Measurements from ENCODE around the gene DNAJC5.
"Not testable (repeated sequence)": the region's sequence is repeated elsewhere in the genome, so short reads cannot be mapped to it uniquely, and the experiment has no call there.

DNAJC5 gene

DNA sequence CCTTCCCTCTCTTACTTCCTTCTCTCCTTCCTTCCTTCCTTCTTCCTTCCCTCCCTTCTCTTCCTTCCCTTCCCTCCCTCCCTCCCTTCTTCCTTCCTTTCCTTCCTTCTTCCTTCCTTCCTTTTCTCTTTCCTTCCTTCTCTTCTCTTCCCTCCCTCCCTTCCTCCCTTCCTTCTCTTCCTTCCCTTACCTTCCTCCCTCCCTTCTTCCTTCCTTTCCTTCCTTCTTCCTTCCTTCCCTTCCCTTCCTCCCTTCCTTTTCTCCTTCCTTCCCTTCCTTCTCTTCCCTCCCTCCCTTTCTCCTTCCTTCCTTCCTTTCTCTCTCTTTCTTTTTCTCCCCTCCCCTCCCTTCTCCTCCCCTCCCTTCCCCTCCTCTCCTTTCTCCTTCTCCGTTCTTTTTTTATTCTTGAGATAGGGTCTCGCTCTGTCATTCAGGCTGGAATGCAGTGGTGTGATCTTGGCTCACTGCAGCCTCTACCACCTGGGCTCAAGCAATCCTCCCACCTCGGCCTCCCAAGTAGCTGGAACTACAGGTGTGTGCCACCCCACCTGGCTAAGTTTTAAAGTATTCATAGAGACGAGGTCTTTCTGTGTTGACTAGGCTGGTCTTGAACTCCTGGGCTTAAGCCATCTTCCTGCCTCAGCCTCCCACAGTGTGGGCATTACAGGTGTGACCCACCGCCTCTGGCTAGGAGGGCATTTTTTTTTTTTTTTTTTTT is 75.9 kb downstream of the DNAJC5 start:
- Histone ChIP-seq H4K20me1 (ENCODE audit: insufficient read depth) (no peaks in the 10 kb centered on the region), H2AFZ (ENCODE audit: low read depth) (no peak overlapping the region), H3K4me1 (ENCODE audit: low read depth, poor library complexity, severe bottlenecking) (peaks cover 22% of the 10 kb centered on the region), H3K4me2 (no peak overlapping the region), H3K9ac (no peak overlapping the region), H3K27me3 (ENCODE audit: insufficient read depth, low read depth) (peaks cover 11% of the 10 kb centered on the region; the same call in 1 of the 2 replicates), H3K4me3 (IDR thresholded peaks at IDR 0.05; ENCODE audit: insufficient read depth, low read depth, low read length) (no peak overlapping the region), H3K36me3 (ENCODE audit: insufficient read depth) (no peaks in the 10 kb centered on the region), H3K79me2 (ENCODE audit: insufficient read depth, low read depth) (peaks cover 15% of the 10 kb centered on the region), H3K27ac (no peak overlapping the region)
- TF ChIP-seq, protein P1, sequence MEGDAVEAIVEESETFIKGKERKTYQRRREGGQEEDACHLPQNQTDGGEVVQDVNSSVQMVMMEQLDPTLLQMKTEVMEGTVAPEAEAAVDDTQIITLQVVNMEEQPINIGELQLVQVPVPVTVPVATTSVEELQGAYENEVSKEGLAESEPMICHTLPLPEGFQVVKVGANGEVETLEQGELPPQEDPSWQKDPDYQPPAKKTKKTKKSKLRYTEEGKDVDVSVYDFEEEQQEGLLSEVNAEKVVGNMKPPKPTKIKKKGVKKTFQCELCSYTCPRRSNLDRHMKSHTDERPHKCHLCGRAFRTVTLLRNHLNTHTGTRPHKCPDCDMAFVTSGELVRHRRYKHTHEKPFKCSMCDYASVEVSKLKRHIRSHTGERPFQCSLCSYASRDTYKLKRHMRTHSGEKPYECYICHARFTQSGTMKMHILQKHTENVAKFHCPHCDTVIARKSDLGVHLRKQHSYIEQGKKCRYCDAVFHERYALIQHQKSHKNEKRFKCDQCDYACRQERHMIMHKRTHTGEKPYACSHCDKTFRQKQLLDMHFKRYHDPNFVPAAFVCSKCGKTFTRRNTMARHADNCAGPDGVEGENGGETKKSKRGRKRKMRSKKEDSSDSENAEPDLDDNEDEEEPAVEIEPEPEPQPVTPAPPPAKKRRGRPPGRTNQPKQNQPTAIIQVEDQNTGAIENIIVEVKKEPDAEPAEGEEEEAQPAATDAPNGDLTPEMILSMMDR (conservative IDR thresholded peaks at IDR 0.05; ENCODE audit: low read depth, low read length) = no peak

DNA sequence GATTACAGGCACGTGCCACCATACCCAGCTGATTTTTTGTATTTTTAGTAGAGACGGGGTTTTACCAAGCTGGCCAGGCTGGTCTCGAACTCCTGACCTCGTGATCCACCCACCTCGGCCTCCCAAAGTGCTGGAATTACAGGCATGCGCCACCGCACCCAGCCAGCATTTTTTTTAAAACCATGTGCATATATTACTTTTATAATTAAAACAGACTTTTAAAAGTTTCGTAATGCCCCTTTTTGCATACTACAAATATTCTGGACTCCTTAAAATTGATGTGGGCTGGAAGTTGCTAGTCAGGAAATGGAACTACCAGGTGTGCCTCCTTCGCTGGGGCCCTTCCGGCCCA is 77.0 kb downstream of the DNAJC5 start:
- H3K79me2 ChIP-seq (ENCODE audit: insufficient read depth, low read depth) = peaks cover 15% of the 10 kb centered on the region
- peaks cover 22% of the 10 kb centered on the region for H3K4me1 ChIP-seq (ENCODE audit: low read depth, poor library complexity, severe bottlenecking)
- H4K20me1 ChIP-seq (ENCODE audit: insufficient read depth); H3K9ac ChIP-seq; H3K4me2 ChIP-seq; H3K27ac ChIP-seq; H2AFZ ChIP-seq (ENCODE audit: low read depth); H3K4me3 ChIP-seq (IDR thresholded peaks at IDR 0.05; ENCODE audit: insufficient read depth, low read depth, low read length); H3K36me3 ChIP-seq (ENCODE audit: insufficient read depth): not testable (repeated sequence)
- H3K27me3 ChIP-seq (ENCODE audit: insufficient read depth, low read depth) = peaks cover 11% of the 10 kb centered on the region; the same call in 1 of the 2 replicates

DNA sequence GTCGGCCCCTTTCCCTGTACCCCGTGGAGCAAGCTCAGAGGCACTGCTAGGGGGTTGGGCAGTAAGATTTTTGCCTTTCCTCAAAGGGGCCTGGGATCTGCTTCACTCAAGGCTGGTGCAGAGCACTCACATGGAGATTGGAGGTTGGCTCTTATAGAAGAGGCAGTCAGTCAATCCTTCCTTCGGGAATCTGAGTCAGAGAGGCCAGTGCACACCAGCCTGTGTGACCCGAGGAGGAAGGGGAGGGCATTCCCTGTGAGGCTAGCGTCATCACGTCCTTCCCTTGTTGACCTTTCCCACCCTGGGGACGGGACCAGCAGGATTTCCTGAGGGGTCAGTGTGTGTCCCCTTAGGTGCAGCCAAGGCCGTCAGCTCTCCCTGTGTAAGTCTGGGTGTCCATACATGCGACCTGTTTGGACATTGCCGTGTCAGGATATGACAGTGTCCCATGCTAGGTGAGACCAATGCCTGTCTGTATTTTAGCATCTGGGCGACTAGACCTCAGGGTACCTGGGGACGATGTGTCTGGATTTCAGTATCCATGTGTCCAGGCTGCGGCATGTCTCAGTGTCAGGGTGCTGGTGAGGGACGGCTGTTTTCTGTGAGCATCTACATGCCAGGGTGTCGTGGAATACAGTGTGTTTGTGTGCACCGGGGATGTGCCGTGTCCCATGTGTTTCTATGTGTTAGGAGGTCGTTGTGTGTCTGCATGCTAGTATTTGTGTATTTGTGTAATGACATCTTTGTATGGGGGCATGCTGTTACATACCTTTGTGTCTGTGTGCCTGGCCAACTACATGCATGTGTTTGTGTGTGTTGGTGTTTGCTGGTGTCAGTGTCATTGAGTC is 77.6 kb downstream of the DNAJC5 start:
- Histone ChIP-seq H3K4me1 (ENCODE audit: low read depth, poor library complexity, severe bottlenecking) (peaks cover 22% of the 10 kb centered on the region), H2AFZ (ENCODE audit: low read depth) (no peak overlapping the region)

DNA sequence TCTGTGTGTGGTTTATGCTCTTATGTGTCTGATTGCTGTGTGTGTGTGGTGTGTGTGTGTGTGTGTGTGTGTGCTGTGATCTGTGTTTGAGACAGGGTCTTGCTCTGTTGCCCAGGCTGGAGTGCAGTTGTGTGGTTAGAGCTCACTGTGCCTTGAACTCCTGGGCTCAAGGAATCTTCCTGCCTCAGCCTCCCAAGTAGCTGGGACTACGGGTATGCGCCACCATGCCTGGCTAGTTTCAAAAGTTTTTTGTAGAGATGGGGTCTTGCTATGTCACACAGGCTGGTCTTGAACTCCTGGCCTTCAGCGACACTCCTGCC is 78.2 kb downstream of the DNAJC5 start:
- Histone ChIP-seq H3K9ac (no peak overlapping the region), H3K27ac (no peak overlapping the region), H4K20me1 (ENCODE audit: insufficient read depth) (no peaks in the 10 kb centered on the region), H3K36me3 (ENCODE audit: insufficient read depth) (no peaks in the 10 kb centered on the region), H3K4me2 (no peak overlapping the region), H3K4me3 (IDR thresholded peaks at IDR 0.05; ENCODE audit: insufficient read depth, low read depth, low read length) (no peak overlapping the region), H2AFZ (ENCODE audit: low read depth) (no peak overlapping the region), H3K27me3 (ENCODE audit: insufficient read depth, low read depth) (peaks cover 11% of the 10 kb centered on the region; the same call in 1 of the 2 replicates), H3K79me2 (ENCODE audit: insufficient read depth, low read depth) (peaks cover 12% of the 10 kb centered on the region), H3K4me1 (ENCODE audit: low read depth, poor library complexity, severe bottlenecking) (peaks cover 25% of the 10 kb centered on the region)
- TF ChIP-seq, protein P1 (conservative IDR thresholded peaks at IDR 0.05; ENCODE audit: low read depth, low read length) = no peak

More for the DNA sequence above, 77.6 kb downstream of the DNAJC5 start:
- Histone ChIP-seq H3K4me2 (no peak overlapping the region), H4K20me1 (ENCODE audit: insufficient read depth) (no peaks in the 10 kb centered on the region), H3K27ac (no peak overlapping the region), H3K79me2 (ENCODE audit: insufficient read depth, low read depth) (peaks cover 15% of the 10 kb centered on the region), H3K27me3 (ENCODE audit: insufficient read depth, low read depth) (peaks cover 11% of the 10 kb centered on the region; the same call in 1 of the 2 replicates), H3K9ac (no peak overlapping the region), H3K4me3 (IDR thresholded peaks at IDR 0.05; ENCODE audit: insufficient read depth, low read depth, low read length) (no peak overlapping the region), H3K36me3 (ENCODE audit: insufficient read depth) (no peaks in the 10 kb centered on the region)
- TF ChIP-seq, protein P1 (conservative IDR thresholded peaks at IDR 0.05; ENCODE audit: low read depth, low read length) = no peak
